DMS53 treated with DMSO at 0.1 percent for 48 hours (cell line): Measurements from ENCODE around the gene FAR2.
A peak's percentile ranks its signal among the peaks of the same experiment; 100 is the strongest.
"Not testable (repeated sequence)": the region's sequence is repeated elsewhere in the genome, so short reads cannot be mapped to it uniquely, and the experiment has no call there.

Source experiments
- DNase-seq: peaks from one replicate; lab custom pipeline; 2025; ENCODE audit not compliant: unreplicated experiment; lab: John Stamatoyannopoulos, UW

The FAR2 gene

DNA sequence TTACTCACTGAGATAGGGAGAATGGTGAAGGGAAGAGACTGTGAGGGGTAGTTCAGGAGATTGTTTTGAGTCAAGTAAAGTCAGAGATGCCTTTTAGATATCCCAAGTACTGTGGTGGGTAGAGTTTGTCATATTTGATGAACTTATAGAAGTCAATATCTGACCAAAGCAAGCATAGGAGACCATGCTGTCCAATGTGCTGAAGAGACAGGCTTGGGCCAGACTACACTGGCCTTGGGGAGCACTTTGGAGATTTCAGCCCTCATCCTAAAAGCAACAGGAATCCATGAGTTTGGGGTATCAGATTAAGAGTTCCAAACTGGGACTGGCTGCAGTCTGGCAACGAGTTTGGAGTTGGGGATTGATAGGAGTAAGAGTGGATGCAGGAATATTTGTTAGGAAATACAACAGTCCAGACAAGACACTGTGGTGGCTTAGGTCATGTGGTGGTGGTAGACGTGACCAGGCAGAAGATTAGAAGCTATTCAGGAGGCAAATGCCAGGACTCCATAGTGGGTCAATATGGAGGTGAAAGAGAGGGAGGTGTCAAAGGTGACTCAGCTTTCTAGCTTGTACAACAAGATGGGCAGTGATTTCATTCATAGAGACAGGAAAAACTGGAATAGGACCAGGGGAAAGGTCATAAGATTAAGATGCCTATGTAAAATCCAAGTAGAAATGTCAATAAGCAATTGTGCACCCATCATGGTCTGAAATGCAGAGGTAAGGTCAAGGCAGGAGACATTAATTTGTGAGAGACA lies 81.9 kb downstream of the FAR2 start:
- DNase-seq = no peak

- DNase-seq = no peak
These were observed 83.0 kb downstream of the FAR2 start for GRCh38 chr12:29232086-29232485.

GRCh38 chr12:29234552-29234951 lies 85.5 kb downstream of the FAR2 start:
- DNase-seq = no peak

DNA sequence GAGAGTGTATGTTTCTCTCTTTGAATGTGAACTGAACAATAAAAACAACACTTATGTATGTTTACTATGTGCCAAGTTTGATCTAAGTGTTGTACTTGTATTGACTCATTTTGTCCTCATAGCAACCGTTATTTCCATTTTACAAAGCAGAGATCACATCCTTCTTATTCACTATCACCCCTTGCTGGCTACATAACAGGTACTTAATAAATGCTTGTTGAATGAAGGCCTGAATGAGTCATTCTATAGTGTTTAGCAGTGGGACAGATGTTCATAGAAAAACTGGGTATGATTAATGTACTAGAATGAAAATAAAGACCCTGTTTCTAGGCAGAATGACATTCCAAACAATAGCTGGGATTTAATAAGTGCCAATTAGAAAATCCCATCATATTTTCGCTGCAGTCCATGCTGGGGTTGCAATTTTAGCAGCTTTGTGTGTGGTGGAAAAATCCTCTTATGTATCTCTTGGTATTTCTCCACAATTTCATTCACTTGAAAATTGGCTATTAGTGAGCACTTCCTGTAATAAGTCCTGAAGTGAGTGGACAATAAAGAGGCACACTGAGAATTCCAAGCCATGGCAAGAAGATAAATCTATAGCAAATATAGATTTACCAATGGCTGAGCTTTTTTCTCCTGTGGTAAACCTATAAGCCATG lies 86.0 kb downstream of the FAR2 start:
- peak; percentile 48 for DNase-seq

GRCh38 chr12:29238822-29239291 lies 89.8 kb downstream of the FAR2 start:
- peak; percentile 21 for DNase-seq

DNA sequence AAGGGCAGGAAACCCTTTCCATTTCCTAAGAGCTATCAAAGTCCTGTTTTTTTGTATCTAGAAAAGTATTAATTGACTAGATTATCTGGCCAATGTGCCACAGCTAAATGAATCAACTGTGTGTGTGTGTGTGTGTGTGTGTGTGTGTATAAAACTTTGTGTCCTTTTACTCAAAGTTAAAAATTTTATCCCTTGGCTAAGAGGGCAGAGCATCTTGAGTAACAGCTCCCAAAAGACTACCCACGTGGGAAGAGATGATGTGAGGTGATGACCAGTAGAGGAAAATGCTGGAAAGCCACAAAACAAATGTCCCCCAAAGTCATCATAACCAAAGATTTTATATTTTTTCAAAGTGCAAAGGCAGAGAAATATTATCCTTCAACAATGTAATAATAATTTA lies 90.3 kb downstream of the FAR2 start:
- no peak for DNase-seq

GRCh38 chr12:29240441-29240840 lies 91.4 kb downstream of the FAR2 start:
- no peak for DNase-seq

DNA sequence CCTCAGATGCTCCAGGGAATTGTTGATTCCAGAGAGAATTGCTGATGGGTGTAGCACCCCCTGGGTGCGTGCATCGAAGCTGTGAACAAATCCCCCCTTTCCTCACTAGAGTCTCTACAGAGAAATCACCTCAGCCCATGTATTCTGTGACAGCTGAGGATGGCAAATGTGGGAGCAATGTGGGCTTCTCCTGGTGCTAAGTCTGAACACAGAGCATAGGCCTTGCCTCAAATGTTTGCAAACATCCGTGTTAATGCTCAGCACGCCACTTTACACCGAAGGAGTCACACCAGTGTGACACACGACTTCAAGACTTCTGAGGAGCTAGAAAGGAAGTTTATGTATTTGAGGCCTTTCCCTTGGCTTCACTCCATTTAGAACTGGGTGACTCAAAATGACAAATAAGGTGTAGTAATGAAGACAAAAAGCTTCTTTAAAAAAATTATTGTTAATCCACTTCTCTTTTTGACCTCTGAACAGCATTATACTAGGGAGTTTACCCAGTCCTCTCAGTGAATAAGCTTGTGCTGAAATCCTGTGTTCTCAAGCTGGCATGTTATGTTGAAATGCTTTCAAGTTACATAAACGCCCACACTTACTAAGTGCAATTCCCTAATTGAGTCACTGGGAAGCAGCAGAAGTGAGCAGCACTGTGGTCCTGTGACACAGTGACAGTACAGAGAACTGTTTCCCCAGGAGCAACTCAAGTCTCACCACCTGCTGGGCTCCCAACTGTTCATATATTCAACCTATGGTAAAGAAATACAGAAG lies 92.9 kb downstream of the FAR2 start:
- DNase-seq = no peak

- DNase-seq = no peak
These were observed 93.9 kb downstream of the FAR2 start for GRCh38 chr12:29242921-29243431.

DNA sequence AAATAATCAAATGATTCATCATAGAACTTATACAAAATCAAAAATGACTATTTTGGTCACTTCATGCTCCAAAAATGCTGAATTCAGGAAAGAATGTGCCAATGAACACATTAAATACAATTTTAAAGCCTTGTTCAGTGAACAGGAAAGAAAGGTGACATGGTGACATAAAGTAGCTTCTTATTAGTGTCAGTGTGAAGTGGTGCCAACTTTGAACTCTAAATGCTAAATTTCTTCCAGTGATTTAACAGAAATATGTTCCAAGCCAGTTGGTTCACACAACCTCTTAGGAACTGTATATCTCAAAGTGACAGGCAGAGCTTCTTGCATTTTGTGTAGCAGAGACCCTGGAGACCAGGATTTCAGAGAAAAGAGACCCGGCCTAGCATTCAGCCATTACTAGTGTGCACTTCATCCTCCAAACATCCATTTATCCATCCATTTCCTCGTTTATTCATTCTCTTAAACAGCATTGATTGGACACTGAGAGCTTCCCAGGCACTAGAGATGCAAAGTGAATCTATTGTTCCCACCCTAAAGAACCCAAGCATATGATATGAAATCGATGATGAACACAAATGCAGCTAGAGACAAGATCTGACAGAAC lies 95.2 kb downstream of the FAR2 start:
- no peak for DNase-seq

GRCh38 chr12:29245246-29245645 lies 96.2 kb downstream of the FAR2 start:
- no peak for DNase-seq

- DNase-seq = no peak
These were observed 100.9 kb downstream of the FAR2 start for GRCh38 chr12:29249930-29250329.

GRCh38 chr12:29253906-29254625 lies 105.0 kb downstream of the FAR2 start:
- no peak for DNase-seq

DNA sequence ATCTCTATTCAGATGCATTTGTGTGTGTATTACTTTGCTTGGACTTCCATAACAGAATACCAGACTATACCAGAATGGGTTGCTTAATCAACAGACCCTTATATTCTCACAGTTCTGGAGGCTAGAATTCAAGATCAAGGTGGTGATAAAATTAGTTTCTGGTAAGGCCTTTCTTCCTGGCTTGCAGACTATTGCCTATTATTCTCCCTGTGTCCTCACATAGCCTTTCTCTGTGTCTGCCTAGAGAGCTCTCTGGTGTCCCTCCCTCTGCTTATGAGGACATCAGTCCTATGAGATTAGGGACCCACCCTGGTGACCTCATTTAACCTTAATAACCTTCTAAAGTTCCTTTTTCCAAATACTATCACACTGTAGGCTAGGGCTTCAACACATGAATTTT lies 106.0 kb downstream of the FAR2 start:
- no peak for DNase-seq

- no peak for DNase-seq
These were observed 107.5 kb downstream of the FAR2 start for GRCh38 chr12:29256598-29256997.

GRCh38 chr12:29257687-29258086 lies 108.6 kb downstream of the FAR2 start:
- DNase-seq = not testable (repeated sequence)

DNA sequence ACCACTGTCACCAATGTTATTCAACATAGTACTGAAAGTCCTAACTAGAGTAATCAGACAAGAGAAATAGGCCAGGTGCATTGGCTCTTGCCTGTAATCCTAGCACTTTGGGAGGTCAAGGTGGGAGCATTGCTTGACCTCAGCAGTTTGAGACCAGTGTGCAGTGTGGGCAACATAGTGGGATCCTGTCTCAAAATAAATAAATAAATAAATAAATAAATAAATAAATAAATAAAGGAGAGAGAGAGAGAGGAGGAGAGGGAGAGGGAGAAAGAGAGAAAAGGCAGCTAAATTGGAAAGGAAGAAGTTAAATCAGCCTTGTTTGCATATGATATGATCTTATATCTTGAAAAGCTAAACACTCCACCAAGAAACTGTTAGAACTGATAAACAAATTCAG lies 115.3 kb downstream of the FAR2 start:
- no peak for DNase-seq

DNA sequence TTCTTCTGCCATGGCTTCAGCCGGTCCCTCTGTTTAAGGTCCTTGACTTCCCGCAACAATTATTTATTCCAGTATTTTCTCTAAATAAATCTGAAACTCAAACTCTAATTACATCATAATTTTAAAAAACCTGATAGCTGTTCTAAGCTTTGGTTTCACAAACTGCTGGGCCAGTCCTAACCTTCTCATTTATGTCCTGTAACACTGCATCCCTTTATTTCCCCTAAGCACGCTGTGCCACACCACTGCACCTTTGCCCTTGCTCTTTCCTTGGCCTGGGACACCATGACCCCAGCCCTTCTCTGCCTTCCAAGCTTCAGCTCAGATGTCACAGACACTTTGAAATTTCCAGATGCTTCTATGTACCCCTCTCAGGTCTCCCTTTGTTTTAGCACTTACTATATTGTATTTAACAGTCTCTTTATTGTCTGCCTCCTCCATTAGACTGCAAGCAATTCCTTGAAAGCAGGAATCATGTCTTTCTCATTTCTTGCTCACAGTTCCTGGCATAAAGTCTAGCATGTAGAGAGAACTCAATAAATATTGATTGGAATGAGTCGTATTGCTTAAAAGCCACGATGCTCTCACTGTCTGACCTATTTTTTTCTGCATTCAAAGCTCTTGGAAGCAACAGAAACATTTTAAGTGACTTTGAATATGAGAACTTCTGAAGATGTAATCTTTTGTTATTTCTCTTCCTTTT lies 120.8 kb downstream of the FAR2 start:
- DNase-seq = no peak

DNA sequence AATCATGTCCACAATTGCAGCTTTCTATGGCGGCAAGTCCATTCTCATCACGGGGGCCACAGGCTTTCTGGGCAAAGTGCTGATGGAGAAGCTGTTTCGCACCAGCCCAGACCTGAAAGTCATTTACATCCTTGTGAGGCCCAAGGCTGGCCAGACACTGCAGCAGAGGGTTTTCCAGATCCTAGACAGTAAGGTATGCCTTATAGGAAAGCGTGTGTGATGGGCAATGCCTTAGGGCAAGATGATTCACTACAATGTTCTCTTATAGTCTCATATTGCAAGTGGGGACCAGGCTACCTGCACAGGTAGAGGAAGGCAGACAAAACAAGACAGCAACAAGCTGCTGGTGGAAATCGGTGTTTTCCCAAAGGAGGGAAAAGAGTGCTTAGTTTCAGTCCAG lies 121.4 kb downstream of the FAR2 start:
- DNase-seq = no peak
